Activated B cell treated with CpG ODN at 0.5 μM for 24 hours (primary cell): ENCODE data around the gene TSBP1. TPM values are rescaled to one million over a fixed set of nuclear protein-coding genes. Genes with fewer than 3 reads are reported as not detected.

Experiments
- ATAC-seq: fragments of 200-7000 bp; cut with Tn5 transposase; one replicate; pipeline ENCODE4 v1.10.0; 2021; ENCODE audit warnings: low read depth, mild to moderate bottlenecking, moderate library complexity
- CTCF ChIA-PET: fragments of 350-600 bp; sonication (Branson Sonifier 250); formaldehyde crosslinking; loops from one replicate; lab custom pipeline; 2021; ENCODE audit warnings: antibody characterized with exemption; lab: Charles Lee
- POLR2A ChIA-PET: fragments of 350-600 bp; sonication (Branson Sonifier 250); formaldehyde crosslinking; loops from one replicate; lab custom pipeline; 2021; ENCODE audit warnings: antibody characterized with exemption; lab: Charles Lee
- DNase-seq: peaks from one replicate; pipeline ENCODE4 v3.0.0; 2022
- H3K27ac Mint-ChIP-seq: one replicate; pipeline ENCODE4 v1.8.0; 2020; ENCODE audit warnings: mixed read lengths
- H3K27me3 Mint-ChIP-seq: one replicate; pipeline ENCODE4 v1.8.0; 2021; ENCODE audit warnings: mixed read lengths
- H3K36me3 Mint-ChIP-seq: one replicate; pipeline ENCODE4 v1.8.0; 2021; ENCODE audit warnings: low read depth, mixed read lengths
- H3K4me1 Mint-ChIP-seq: one replicate; pipeline ENCODE4 v1.8.0; 2021; ENCODE audit warnings: mixed read lengths
- H3K4me3 Mint-ChIP-seq: one replicate; pipeline ENCODE4 v1.8.0; 2020; ENCODE audit warnings: mild to moderate bottlenecking, mixed read lengths
- H3K9me3 Mint-ChIP-seq: one replicate; pipeline ENCODE4 v1.8.0; 2020; ENCODE audit warnings: mixed read lengths
- intact Hi-C: fragments of 100-400 bp; cut with micrococcal nuclease; formaldehyde crosslinking; loops from one replicate; pipeline ENCODE4 v1.15.1; 2024
- total RNA-seq: library from RNA; stranded (reverse); gene quantifications from 2 replicates; pipeline ENCODE4 v1.2.3, GENCODE V29; 2022
- TF ChIP-seq, protein P1 (sequence below): fragments of 200-600 bp; IDR thresholded peaks from one replicate; pipeline ENCODE4 v1.8.0; 2022; ENCODE audit warnings: antibody characterized with exemption, mild to moderate bottlenecking

Gene TSBP1
- total RNA-seq, 1 donor from 2014 or later, result not detected

- no peak overlapping the region for H3K4me3 Mint-ChIP-seq
- ATAC-seq (no peak), DNase-seq (no peak)
- H3K9me3 Mint-ChIP-seq, result no peaks in the 10 kb centered on the region
- no peak overlapping the region for H3K27ac Mint-ChIP-seq
- peaks cover 16% of the 10 kb centered on the region for H3K4me1 Mint-ChIP-seq
- H3K36me3 Mint-ChIP-seq, result no peaks in the 10 kb centered on the region
- TF ChIP-seq, protein P1, sequence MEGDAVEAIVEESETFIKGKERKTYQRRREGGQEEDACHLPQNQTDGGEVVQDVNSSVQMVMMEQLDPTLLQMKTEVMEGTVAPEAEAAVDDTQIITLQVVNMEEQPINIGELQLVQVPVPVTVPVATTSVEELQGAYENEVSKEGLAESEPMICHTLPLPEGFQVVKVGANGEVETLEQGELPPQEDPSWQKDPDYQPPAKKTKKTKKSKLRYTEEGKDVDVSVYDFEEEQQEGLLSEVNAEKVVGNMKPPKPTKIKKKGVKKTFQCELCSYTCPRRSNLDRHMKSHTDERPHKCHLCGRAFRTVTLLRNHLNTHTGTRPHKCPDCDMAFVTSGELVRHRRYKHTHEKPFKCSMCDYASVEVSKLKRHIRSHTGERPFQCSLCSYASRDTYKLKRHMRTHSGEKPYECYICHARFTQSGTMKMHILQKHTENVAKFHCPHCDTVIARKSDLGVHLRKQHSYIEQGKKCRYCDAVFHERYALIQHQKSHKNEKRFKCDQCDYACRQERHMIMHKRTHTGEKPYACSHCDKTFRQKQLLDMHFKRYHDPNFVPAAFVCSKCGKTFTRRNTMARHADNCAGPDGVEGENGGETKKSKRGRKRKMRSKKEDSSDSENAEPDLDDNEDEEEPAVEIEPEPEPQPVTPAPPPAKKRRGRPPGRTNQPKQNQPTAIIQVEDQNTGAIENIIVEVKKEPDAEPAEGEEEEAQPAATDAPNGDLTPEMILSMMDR, result no peak
- POLR2A ChIA-PET, result no interaction called here
- H3K27me3 Mint-ChIP-seq, result no peaks in the 10 kb centered on the region
- CTCF ChIA-PET, result no interaction called here
- intact Hi-C loops, result no loop called here
These were observed 22.1 kb upstream of the TSBP1 start for GRCh38 chr6:32393665-32394420.

GRCh38 chr6:32391505-32391904 is 19.8 kb upstream of the TSBP1 start:
- POLR2A ChIA-PET, result no interaction called here

DNA sequence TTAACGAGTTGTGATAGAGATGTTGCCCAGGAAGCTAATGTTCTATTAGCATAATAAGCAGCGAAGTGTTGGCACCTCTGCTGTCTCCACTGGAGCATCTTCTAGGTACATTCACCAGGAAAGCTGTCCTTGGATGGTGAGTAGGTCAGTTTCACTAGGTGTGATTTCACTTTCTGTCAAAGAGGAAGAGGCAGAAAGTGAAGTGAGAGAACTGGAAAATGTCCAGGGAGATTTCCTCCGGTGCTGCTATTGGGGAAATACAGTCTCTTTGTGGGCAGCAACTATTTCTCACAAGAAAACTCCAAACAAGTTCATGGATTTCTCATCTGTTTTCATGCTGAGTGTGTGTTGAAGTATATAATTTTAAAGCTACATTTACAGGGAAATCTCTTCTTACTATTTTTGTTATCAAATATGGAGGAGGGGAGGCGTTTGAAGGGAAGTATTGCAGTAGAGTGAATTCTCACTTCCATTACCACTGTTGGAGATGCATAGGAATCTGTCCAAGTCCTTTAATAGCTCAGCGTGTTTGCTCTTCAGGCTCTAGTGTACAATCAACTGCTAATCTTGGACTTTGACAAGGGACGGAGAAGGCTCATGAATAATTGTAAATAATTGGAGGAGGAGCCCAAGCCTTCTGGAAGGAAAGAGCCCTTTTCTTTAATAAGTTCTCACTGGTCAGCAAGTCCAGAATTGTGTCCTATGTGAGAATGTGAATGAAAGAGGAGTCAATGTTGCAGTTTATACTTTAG is 16.1 kb upstream of the TSBP1 start:
- TF ChIP-seq, protein P1, result no peak
- CTCF ChIA-PET, result interaction anchor here (0.9 kb wide), 1 partner anchor 143 kb away, joined by 3 read pairs; no protein-coding TSS in a partner anchor
- intact Hi-C loops, result no loop called here
- ATAC-seq (no peak), DNase-seq (no peak)
- no peaks in the 10 kb centered on the region for H3K36me3 Mint-ChIP-seq
- H3K27ac Mint-ChIP-seq, result no peak overlapping the region
- POLR2A ChIA-PET, result no interaction called here
- peaks cover 11% of the 10 kb centered on the region for H3K4me1 Mint-ChIP-seq
- H3K4me3 Mint-ChIP-seq, result no peak overlapping the region
- H3K27me3 Mint-ChIP-seq, result no peaks in the 10 kb centered on the region
- no peaks in the 10 kb centered on the region for H3K9me3 Mint-ChIP-seq

More at GRCh38 chr6:32391505-32391904, 19.8 kb upstream of the TSBP1 start:
- H3K4me3 Mint-ChIP-seq, result no peak overlapping the region
- DNase-seq (no peak), ATAC-seq (no peak)
- H3K4me1 Mint-ChIP-seq, result peaks cover 15% of the 10 kb centered on the region
- TF ChIP-seq, protein P1, result no peak
- H3K27me3 Mint-ChIP-seq, result no peaks in the 10 kb centered on the region
- no peak overlapping the region for H3K27ac Mint-ChIP-seq
- intact Hi-C loops, result no loop called here
- no peaks in the 10 kb centered on the region for H3K9me3 Mint-ChIP-seq
- CTCF ChIA-PET, result no interaction called here
- H3K36me3 Mint-ChIP-seq, result no peaks in the 10 kb centered on the region

DNA sequence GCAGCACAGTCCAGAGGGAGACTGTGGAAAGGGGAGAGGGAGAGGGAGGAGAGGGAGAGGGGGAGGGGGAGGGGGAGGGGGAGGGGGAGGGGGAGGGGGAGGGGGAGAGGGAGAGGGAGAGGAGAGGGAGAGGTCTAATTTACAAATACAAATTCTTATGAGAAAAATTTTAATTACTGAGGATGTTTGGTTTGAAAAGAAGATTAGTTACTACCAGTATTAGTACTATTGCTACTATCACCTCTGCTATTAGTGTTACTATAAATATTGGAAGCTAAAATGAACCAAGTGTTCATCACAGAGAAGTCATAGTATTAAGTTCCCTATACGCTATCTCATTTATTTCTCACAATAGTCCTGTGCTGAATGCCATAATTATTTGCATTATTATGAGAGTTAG is 14.3 kb upstream of the TSBP1 start:
- no peak for ATAC-seq
- no peak overlapping the region for H3K4me3 Mint-ChIP-seq
- H3K27me3 Mint-ChIP-seq, result no peaks in the 10 kb centered on the region
- POLR2A ChIA-PET, result interaction anchor here (0.8 kb wide), 1 partner anchor 193 kb away, joined by 4 read pairs; no protein-coding TSS in a partner anchor
- no peaks in the 10 kb centered on the region for H3K9me3 Mint-ChIP-seq
- intact Hi-C loops, result no loop called here
- H3K27ac Mint-ChIP-seq, result no peak overlapping the region
- DNase-seq, result no peak
- CTCF ChIA-PET, result no interaction called here
- H3K4me1 Mint-ChIP-seq, result peaks cover 16% of the 10 kb centered on the region
- no peaks in the 10 kb centered on the region for H3K36me3 Mint-ChIP-seq
- TF ChIP-seq, protein P1, result no peak

- DNase-seq (no peak), ATAC-seq (no peak)
- Mint-ChIP-seq H3K4me3 (no peak overlapping the region), H3K27ac (peak overlapping the region; percentile 18), H3K27me3 (no peaks in the 10 kb centered on the region), H3K36me3 (no peaks in the 10 kb centered on the region), H3K9me3 (no peaks in the 10 kb centered on the region), H3K4me1 (peaks cover 22% of the 10 kb centered on the region)
- CTCF ChIA-PET, result no interaction called here
- intact Hi-C loops, result no loop called here
- TF ChIP-seq, protein P1, result no peak
- POLR2A ChIA-PET, result no interaction called here
These were observed 11.2 kb upstream of the TSBP1 start for GRCh38 chr6:32382757-32383420.
